ENCODE results near the gene ZNF80. TPM values are rescaled to one million over a fixed set of nuclear protein-coding genes. Genes with fewer than 3 reads are reported as not detected.

Gene ZNF80
- total RNA-seq, 2 experiments from 2014 or later, result 0.16 to 0.17 TPM

DNA sequence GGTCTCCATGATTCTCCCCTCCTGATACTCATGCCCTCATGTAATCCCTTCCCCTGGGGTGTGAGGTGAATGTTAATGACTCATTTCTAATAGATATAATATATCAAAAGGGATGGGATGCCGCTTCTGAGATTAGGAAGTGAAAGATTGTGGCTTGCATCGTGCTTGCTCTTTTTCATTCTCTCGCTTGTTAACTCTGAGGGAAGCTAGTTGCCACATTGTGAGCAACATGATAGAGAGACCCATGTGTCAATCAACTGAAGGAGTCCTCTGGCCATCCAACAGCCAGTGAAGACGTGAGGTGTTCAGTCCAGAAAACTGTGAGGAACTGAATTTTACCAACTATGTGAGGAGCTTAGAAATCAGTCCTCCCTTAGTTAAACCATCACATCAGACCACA lies 29.6 kb downstream of the ZNF80 start:
- Histone ChIP-seq H3K9me3 (ENCODE audit: control insufficient read depth in 1 of 2, insufficient read depth in 1 of 2, low read length in 2 of 2) (no peaks in the 10 kb centered on the region), H3K27ac (ENCODE audit: low read depth in 1 of 2, low read length in 2 of 2) (no peak overlapping the region), H3K36me3 (ENCODE audit: insufficient read depth, low read length) (no peaks in the 10 kb centered on the region), H3K27me3 (ENCODE audit: control insufficient read depth in 1 of 2, insufficient read depth in 2 of 2, low read length in 2 of 2) (no peaks in the 10 kb centered on the region), H3K4me3 (ENCODE audit: low read length) (no peak overlapping the region), H3K4me1 (ENCODE audit: insufficient read depth, low read length) (peaks cover 11% of the 10 kb centered on the region)
- TF ChIP-seq, protein P1, sequence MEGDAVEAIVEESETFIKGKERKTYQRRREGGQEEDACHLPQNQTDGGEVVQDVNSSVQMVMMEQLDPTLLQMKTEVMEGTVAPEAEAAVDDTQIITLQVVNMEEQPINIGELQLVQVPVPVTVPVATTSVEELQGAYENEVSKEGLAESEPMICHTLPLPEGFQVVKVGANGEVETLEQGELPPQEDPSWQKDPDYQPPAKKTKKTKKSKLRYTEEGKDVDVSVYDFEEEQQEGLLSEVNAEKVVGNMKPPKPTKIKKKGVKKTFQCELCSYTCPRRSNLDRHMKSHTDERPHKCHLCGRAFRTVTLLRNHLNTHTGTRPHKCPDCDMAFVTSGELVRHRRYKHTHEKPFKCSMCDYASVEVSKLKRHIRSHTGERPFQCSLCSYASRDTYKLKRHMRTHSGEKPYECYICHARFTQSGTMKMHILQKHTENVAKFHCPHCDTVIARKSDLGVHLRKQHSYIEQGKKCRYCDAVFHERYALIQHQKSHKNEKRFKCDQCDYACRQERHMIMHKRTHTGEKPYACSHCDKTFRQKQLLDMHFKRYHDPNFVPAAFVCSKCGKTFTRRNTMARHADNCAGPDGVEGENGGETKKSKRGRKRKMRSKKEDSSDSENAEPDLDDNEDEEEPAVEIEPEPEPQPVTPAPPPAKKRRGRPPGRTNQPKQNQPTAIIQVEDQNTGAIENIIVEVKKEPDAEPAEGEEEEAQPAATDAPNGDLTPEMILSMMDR (IDR thresholded peaks at IDR 0.05), result no peak
- Mint-ChIP-seq H3K36me3 (ENCODE audit: low read depth) (no peaks in the 10 kb centered on the region), H3K27me3 (no peaks in the 10 kb centered on the region), H3K9me3 (no peaks in the 10 kb centered on the region), H3K4me3 (no peak overlapping the region), H3K4me1 (ENCODE audit: low read depth) (no peaks in the 10 kb centered on the region), H3K27ac (no peak overlapping the region)
- intact Hi-C loops (cut with DNase I, micrococcal nuclease), result no loop called here
- ATAC-seq (ENCODE audit: poor library complexity) (no peak), DNase-seq (no peak)
- POLR2A ChIA-PET, result no interaction called here
- CTCF ChIA-PET, result interaction anchor here (1.6 kb wide), 1 partner anchor 53 kb away, joined by 4 read pairs; no protein-coding TSS in a partner anchor

DNA sequence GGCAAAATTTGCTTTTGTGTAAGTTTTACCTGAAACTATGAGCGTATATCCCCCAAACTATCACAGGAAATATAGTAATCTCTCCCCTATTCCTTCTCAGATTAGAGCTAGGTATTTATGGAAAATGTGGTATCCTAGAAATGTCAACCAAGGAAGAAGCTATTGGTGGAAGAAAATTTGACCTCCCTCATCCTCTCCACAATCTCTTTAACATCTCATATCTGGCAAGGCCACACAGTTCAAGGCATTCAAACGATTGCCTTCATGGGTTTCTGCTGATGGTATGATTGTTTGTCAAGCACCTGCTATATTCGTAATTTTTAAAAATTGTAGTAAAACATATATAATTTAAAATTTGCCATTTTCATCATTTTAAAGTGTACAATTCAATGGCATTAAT lies 31.0 kb downstream of the ZNF80 start:
- no peaks in the 10 kb centered on the region for H3K27me3 ChIP-seq (ENCODE audit: control insufficient read depth in 1 of 2, insufficient read depth in 2 of 2, low read length in 2 of 2)
- no peaks in the 10 kb centered on the region for H3K36me3 ChIP-seq (ENCODE audit: insufficient read depth, low read length)
- TF ChIP-seq, protein P1 (IDR thresholded peaks at IDR 0.05), result no peak
- H3K9me3 ChIP-seq (ENCODE audit: control insufficient read depth in 1 of 2, insufficient read depth in 1 of 2, low read length in 2 of 2), result no peaks in the 10 kb centered on the region
- Mint-ChIP-seq H3K9me3 (no peaks in the 10 kb centered on the region), H3K27ac (no peak overlapping the region), H3K4me3 (no peak overlapping the region), H3K27me3 (no peaks in the 10 kb centered on the region), H3K36me3 (ENCODE audit: low read depth) (no peaks in the 10 kb centered on the region), H3K4me1 (ENCODE audit: low read depth) (no peaks in the 10 kb centered on the region)
- DNase-seq (no peak), ATAC-seq (ENCODE audit: poor library complexity) (no peak)
- intact Hi-C loops (cut with DNase I, micrococcal nuclease), result no loop called here
- H3K27ac ChIP-seq (ENCODE audit: low read depth in 1 of 2, low read length in 2 of 2), result no peak overlapping the region
- POLR2A ChIA-PET, result no interaction called here
- CTCF ChIA-PET, result no interaction called here
- H3K4me3 ChIP-seq (ENCODE audit: low read length), result no peak overlapping the region
- H3K4me1 ChIP-seq (ENCODE audit: insufficient read depth, low read length), result no peaks in the 10 kb centered on the region

DNA sequence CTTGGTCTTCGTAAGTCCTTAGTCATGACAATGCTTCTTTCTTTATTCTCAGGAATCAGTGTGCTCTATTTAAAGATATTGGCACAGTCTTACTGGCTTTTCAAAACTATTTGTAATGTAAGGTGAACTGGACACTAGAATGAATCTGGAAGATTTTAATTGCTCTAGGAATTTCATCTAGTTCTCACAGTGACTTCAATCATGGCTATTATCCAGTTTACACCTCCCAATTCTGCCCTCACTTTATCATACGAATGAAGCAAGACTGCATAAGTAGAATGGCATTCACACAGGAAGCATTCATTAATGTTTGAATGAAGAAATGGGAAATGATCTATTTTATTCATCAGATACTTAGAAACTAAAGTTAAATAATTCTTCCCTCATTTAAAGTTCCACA lies 31.8 kb downstream of the ZNF80 start:
- H3K9me3 ChIP-seq (ENCODE audit: control insufficient read depth in 1 of 2, insufficient read depth in 1 of 2, low read length in 2 of 2), result no peaks in the 10 kb centered on the region
- H3K9me3 Mint-ChIP-seq, result no peaks in the 10 kb centered on the region
- no peak for DNase-seq
- no peak for ATAC-seq (ENCODE audit: poor library complexity)
- POLR2A ChIA-PET, result interaction anchor here (1.5 to 2.2 kb wide), 2 partner anchors 9 to 19 kb away, joined by 3 to 13 read pairs; no protein-coding TSS in a partner anchor
- no peaks in the 10 kb centered on the region for H3K4me1 ChIP-seq (ENCODE audit: insufficient read depth, low read length)
- H3K27me3 ChIP-seq (ENCODE audit: control insufficient read depth in 1 of 2, insufficient read depth in 2 of 2, low read length in 2 of 2), result no peaks in the 10 kb centered on the region
- H3K27me3 Mint-ChIP-seq, result no peaks in the 10 kb centered on the region
- no peak overlapping the region for H3K27ac ChIP-seq (ENCODE audit: low read depth in 1 of 2, low read length in 2 of 2)
- H3K4me1 Mint-ChIP-seq (ENCODE audit: low read depth), result no peaks in the 10 kb centered on the region
- no peak overlapping the region for H3K4me3 Mint-ChIP-seq
- CTCF ChIA-PET, result no interaction called here
- no peaks in the 10 kb centered on the region for H3K36me3 Mint-ChIP-seq (ENCODE audit: low read depth)
- H3K36me3 ChIP-seq (ENCODE audit: insufficient read depth, low read length), result no peaks in the 10 kb centered on the region
- intact Hi-C loops (cut with DNase I, micrococcal nuclease), result no loop called here
- no peak overlapping the region for H3K27ac Mint-ChIP-seq
- TF ChIP-seq, protein P1 (IDR thresholded peaks at IDR 0.05), result no peak
- no peak overlapping the region for H3K4me3 ChIP-seq (ENCODE audit: low read length)

Measured in CD4-positive, alpha-beta T cell (primary cell).